HG03342 (cell line): ENCODE measurements around the gene WFDC1.
"Not testable (repeated sequence)": the region's sequence is repeated elsewhere in the genome, so short reads cannot be mapped to it uniquely, and the experiment has no call there.

Experiments used
- ATAC-seq: cut with Tn5 transposase; IDR thresholded peaks from one replicate; pipeline ENCODE4 v1.9.1; 2021; ENCODE audit warnings: mild to moderate bottlenecking, moderate library complexity; ENCODE audit not compliant: unreplicated experiment

The WFDC1 gene

GRCh38 chr16:84324434-84325262 is 30.0 kb downstream of the WFDC1 start:
- no peak for ATAC-seq

- no peak for ATAC-seq
These were observed 31.9 kb downstream of the WFDC1 start for GRCh38 chr16:84326545-84326944.

- no peak for ATAC-seq
These were observed 33.3 kb downstream of the WFDC1 start for GRCh38 chr16:84327926-84328505.

GRCh38 chr16:84329016-84329415 is 34.3 kb downstream of the WFDC1 start:
- ATAC-seq: no peak

GRCh38 chr16:84329843-84330684 is 35.4 kb downstream of the WFDC1 start:
- ATAC-seq: no peak

- no peak for ATAC-seq
These were observed 36.0 kb downstream of the WFDC1 start for GRCh38 chr16:84330685-84331050.

GRCh38 chr16:84331998-84332780 is 37.5 kb downstream of the WFDC1 start:
- ATAC-seq: no peak

- ATAC-seq: no peak
These were observed 38.5 kb downstream of the WFDC1 start for GRCh38 chr16:84332975-84333684.

- ATAC-seq: no peak
These were observed 39.4 kb downstream of the WFDC1 start for GRCh38 chr16:84334058-84334457.

- no peak for ATAC-seq
These were observed 39.8 kb downstream of the WFDC1 start for GRCh38 chr16:84334482-84334881.

- ATAC-seq: not testable (repeated sequence)
These were observed 42.6 kb downstream of the WFDC1 start for GRCh38 chr16:84337236-84337635.

- no peak for ATAC-seq
These were observed 44.6 kb downstream of the WFDC1 start for GRCh38 chr16:84339311-84339710.

GRCh38 chr16:84339766-84340165 is 45.1 kb downstream of the WFDC1 start:
- no peak for ATAC-seq

GRCh38 chr16:84340325-84341040 is 45.8 kb downstream of the WFDC1 start:
- ATAC-seq: no peak

GRCh38 chr16:84341528-84342295 is 47.0 kb downstream of the WFDC1 start:
- no peak for ATAC-seq

- ATAC-seq: not testable (repeated sequence)
These were observed 49.1 kb downstream of the WFDC1 start for GRCh38 chr16:84343800-84344199.

GRCh38 chr16:84344781-84345180 is 50.1 kb downstream of the WFDC1 start:
- no peak for ATAC-seq

GRCh38 chr16:84347161-84347560 is 52.5 kb downstream of the WFDC1 start:
- ATAC-seq: no peak

GRCh38 chr16:84348386-84348888 is 53.8 kb downstream of the WFDC1 start:
- ATAC-seq: no peak
